NCI-H1092 treated with DMSO at 0.1 percent for 48 hours (cell line): ENCODE data around the gene BUB3.
A peak's percentile ranks its signal among the peaks of the same experiment; 100 is the strongest.
"Not testable (repeated sequence)": the region's sequence is repeated elsewhere in the genome, so short reads cannot be mapped to it uniquely, and the experiment has no call there.

Experiments used
- DNase-seq: peaks from one replicate; lab custom pipeline; 2025; lab: John Stamatoyannopoulos, UW

The BUB3 gene

DNA sequence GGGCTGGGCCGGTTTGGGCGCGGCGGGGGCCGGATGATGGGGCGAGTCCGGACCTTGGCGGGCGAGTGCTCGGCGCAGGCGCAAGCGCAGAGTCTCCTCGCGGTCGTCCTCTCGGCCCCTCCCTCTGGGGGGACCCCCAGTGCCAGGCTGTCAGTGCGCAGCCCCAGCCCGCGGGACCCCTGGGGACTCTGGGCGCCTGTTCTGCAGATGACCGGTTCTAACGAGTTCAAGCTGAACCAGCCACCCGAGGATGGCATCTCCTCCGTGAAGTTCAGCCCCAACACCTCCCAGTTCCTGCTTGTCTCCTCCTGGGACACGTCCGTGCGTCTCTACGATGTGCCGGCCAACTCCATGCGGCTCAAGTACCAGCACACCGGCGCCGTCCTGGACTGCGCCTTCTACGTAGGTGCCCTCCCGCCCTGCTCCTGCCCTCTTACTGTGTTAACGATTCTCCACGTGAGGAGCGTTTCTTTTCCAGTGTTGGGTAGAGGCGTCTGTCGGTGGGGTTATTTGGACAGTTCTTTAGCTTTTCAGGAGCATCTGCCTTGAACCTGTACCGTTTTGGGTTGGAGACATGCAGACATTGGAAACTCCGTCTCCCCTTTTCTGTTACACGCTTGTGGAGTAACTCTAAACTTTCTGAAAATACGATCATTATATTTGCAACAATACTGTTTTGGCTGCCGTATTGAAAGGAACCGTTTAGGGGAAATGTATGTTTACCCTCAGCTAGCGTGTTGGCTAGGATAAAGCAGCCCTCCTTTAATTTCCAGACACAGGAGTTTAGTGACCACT is 706 bp downstream of the BUB3 start:
- DNase-seq, result peak; percentile 15

DNA sequence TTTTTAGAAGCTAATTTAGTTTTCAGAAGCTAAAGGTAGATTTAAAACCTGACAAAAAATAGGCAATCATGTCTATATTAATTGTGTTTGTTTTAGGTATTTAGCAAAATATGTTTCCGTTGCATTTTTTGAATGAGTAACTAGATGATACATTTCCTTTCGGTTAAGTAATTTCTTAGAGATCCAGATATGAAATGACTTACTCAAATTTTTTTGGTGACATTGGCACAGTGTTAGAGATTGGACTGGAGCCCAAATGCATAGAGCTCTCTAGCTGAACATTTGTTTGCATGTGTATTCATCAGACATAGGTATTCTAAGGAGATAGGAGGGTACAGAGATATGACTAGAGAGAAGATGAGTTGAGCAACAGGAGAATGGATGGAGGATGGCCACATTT is 1.9 kb downstream of the BUB3 start:
- no peak for DNase-seq

DNA sequence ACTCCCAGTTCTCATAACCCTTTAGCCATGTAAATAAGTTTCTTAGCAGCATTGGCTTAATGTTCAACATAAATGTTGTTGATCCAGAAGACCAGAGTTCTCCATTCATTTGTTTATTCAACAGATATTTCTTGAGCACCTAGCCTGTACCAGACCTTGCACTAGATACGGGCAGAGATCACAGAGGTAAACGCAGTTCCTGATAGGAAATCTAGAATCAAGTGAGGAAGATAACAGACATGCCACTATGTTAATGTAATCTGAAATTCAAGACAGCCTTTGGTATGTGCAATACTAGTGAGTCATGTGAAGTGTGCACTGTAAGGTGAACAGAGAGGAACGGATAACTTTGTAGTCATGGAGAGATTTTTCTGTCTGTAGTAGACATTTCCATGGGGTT is 3.0 kb downstream of the BUB3 start:
- DNase-seq, result no peak

DNA sequence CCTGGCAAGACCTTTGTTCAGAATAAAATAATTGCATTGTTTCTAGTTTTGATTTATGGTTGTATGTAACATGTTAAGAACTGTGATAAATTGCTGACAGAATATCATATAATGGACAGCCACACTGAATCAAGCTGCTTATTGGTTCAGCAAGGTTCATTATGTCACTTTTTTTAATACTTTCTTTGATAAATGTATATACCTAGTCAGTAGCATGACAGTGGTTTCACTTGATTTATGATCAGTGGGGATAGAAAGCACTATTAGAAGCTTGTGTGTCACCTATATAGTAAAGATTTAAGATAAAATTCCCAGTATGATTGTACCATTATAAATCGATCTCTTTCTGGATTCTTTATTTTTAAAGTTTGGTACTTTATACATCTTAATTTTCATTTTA is 4.5 kb downstream of the BUB3 start:
- DNase-seq, result no peak

DNA sequence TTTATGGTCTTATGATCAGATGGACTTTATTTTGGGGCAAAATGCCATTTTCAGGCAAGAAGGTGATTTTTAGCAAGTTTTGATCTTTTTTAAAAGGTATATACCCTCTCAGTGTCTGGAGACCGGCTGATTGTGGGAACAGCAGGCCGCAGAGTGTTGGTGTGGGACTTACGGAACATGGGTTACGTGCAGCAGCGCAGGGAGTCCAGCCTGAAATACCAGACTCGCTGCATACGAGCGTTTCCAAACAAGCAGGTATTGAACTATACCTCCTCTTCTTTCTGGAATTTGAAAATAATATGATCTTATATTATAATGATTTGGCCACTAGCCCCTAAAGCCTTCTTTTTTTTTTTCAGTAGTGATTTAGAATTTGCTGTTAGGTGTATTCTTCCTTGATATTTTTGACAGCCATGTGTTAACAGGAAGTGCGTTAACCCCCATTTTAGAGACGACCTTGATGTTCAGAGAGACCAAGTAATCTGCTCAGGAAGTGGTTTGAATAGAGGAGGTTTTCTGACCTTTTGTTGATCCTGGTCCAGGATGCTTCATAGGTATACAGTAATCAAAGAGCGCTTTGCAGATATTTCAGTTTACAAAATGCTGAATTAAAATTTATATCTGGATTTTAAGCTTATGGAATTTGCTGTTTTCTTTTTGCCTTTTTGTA is 6.2 kb downstream of the BUB3 start:
- DNase-seq, result no peak

DNA sequence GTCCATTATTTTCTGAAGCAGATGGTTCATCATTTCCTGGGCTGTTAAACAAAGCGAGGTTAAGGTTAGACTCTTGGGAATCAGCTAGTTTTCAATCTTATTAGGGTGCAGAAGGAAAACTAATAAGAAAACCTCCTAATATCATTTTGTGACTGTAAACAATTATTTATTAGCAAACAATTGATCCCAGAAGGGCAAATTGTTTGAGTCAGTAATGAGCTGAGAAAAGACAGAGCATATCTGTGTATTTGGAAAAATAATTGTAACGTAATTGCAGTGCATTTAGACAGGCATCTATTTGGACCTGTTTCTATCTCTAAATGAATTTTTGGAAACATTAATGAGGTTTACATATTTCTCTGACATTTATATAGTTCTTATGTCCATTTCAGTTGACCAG is 10.1 kb downstream of the BUB3 start:
- no peak for DNase-seq

DNA sequence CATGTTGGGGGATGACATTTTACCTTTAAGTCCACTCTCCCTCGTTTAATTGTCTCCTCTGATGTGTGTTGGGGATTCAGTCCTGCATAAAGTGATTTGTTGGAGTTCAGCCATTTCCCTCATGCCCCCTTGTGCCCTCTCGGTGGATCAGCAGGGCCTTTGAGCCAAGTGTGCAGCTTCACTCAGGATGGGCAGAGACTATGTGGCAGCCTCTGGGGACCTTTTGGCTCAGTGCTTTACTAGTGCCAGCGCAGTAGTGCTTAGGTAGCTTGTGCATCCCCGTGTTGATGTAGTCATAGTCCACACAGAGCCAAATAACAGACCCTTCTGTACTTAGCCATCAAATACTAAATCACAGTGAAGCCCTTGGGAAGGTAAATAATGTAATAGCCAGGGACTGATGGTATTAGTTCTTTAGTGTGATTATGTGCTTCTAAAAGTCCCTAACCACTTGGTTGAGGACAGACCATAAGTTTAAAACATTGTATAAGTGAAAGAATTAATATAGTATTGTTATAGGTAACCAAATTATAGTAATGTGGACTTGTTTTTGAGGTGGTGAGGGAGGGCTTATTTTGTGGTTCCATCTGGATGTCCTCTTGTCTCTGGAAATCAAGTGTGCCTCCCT is 11.4 kb downstream of the BUB3 start:
- peak; percentile 65 for DNase-seq

DNA sequence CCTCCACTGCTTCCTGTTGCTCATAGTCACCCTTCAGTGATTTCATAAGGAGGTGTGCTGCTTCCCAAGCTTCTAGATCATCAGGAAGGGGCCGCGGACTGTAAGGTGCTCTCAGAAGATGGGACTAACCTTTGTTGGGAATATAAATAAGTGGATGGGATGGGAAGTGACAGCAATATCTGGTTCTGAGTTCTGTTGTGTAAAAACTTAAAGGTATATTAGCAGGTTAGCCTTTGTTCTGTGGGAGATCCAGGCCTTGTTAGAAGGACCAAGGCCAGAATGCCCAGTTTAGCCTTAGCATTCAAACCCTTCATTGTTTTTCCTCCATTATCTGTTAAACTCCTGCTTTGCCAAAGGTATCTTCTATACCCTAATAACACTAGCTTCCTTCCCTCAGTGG is 12.4 kb downstream of the BUB3 start:
- DNase-seq, result no peak

DNA sequence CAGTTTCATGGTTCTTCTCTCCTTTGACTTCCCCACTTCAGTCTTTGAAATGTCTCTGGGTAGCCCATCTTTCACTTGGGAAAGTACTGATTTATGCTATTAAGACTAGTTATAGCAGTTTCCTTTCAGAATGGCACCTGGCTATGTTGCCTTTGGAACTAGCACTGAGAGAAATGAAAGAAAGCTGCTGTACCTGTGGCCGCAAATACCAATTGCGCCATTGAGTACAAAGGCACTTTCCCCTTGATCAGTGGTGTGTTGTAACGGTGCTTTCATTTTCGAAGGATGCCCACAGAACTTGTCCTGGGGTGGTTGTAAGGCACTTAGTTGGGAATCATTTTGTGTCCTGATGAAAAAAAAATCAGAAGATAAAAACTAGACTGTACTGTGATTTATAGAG is 16.8 kb downstream of the BUB3 start:
- no peak for DNase-seq

DNA sequence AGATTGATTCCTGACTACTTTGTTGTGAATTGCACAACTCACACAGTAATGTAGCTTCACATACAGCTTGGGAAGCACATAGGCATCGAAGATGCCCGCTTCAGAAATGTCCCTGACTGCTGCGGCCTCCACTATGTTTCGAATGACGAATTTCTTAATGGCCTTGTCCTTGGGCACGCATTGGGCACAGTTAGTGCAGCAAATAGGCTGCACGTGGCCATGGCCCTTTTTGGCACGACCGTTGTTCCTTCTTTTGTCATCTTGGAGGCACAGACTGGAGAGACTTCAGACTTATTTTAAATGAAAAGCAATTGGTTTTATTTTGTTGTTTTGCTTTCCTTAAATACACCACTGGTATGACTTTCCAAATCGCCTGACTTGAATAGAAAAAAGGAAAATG is 17.4 kb downstream of the BUB3 start:
- DNase-seq, result not testable (repeated sequence)

DNA sequence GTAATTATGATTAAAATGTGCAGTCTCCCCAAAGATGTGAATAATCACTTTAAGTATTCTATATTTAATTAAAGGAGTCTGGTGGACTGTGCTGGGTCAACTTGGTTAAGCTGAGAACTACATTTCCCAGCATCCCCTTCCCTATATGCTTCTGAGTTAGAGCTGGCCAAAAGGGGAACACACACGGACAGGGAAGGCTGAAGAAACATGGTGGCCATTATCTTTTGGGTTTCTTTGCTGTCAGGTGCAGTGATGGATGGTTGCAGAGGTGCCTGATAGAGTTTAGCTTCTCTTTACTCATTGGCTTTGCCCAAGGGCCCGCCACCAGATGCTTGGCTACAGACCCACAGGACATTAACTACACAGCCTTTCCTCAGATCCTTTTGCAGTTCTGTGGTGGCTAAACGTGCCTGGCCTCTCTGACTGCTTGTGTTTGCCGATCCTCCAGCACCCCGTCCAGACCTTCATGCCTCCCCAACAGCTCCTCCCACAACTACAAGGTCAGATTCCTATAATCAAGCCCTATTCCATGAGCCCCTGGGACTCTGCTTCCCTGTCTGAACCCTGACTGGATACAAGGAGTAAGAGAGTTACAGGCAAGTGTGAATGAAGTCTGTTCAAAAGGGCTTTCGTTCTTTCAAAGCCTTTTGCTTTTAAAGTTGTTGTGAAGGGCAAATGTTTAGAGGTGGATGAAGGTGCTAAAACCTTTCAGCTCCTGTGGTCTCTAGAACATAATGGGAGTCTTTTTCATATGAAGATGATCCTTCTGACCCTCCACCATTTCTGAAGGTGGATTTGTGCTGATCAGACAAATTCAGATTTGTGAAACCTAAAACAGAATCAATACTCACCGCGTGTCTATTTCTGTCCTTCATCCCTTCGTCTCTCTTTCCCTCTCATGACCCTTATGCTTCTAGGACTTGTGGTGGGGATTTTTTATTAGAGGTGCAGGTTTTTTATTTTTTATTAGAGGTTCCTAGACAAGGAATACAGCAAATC is 21.5 kb downstream of the BUB3 start:
- DNase-seq, result no peak

DNA sequence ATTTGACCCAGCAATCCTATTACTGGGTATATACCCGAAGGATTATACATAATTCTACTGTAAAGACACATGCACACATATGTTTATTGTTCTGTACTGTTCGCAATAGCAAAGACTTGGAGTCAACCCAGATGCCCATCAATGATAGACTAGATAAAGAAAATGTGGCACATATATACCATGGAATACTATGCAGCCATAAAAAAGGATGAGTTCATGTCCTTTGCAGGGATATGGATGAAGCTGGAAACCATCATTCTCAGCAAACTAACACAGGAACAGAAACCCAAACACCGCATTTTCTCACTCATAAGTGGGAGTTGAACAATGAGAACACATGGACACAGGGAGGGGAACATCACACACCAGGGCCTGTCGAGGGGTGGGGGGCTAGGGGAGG is 24.2 kb downstream of the BUB3 start:
- not testable (repeated sequence) for DNase-seq

DNA sequence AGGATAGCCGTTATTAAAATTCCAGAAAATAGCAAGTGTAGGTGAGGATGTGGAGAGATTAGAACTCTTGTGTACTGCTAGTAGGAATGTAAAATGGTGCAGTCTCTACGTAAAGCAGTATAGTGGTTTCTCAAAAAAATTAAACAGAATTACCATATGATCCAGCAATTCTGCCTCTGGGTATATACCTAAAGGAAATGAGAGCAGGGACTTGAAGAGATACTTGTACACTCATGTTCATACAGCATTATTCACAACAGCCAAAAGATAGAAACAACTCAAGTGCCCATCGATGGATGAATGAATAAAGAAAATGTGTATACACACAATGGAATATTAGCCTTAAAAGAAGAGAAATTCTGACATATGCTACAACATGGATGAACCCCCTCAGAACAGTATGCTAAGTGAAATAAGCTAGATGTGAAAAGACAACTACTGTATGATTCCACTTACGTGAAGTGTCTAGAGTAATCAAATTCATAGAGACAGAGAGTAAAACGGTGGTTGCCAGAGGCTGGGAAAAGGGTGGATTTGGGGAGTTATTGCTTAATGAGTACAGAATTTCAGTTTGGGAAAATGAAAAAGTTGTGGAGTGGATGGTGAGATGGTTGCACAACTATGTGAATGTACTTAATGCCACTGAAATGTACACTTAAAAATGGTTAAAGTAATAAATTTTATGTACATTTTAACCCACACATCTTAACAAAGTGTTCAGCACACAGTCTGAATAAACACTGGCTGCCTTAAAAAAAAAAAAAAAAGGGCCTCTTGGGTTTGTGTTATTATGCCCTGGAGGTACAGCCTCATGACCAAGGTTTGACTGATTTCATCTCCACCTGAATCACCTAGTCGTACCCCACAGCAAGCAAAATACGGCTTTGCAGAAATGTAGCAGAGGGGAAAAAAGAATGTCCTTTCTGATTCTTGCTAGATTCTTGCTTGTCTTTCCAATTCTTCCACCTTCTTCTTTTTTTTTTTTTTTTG is 26.2 kb downstream of the BUB3 start:
- DNase-seq, result no peak

DNA sequence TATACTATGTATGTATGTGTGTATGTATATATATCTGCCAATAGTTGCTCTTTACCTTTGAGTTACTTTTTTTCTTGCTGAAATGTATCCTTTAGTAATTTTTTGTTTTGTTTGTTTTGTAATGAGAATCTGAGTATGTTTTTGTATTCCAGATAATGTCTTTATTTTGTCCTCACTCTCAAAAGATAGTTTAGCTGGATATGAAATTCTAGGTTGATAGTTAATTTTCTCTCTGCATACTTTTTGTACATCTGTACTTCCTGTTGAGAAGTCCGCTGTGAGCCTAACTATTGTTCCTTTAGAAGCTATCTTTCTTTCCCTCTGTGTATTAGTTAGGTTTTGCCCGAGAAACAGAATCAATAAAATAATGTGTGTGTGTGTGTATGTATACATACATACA is 29.5 kb downstream of the BUB3 start:
- no peak for DNase-seq

DNA sequence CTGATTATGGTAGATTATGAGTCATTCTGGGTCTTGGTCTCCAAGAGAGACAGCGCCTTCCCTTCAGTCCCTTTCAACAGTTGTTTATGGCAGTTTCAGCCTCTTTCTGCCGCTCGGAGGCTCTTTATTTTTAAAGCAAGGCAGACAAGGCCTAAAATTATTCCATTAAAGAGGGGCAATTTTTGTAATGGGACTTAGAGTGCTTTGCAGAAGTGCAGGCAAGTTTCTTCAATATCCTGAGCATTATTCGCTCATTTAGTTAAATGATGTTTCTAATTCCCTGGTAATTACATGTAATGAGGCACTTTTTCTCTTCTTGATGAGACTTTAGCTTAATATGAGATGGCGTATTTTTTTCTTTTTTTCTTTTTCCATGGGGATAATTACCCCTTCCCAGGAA is 33.6 kb downstream of the BUB3 start:
- no peak for DNase-seq

DNA sequence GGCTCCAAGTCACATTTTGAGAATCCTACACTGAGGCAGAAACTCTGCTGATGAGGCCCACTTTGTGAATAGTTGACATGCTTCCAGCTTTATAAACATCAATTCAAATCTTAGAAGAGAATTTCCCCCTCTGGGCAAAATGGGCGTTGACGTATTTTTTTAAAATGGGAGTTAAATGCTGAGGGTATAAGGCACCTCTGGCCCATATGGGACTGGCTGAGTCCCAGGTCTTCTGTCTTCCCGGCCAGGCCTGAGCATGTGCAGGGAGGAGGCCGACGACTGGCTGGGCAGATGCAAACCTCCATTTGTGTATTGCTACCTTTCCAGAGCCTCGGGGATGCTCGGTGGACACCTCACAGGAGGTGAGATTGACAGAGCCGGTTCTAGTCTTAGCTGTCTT is 37.7 kb downstream of the BUB3 start:
- DNase-seq, result no peak

DNA sequence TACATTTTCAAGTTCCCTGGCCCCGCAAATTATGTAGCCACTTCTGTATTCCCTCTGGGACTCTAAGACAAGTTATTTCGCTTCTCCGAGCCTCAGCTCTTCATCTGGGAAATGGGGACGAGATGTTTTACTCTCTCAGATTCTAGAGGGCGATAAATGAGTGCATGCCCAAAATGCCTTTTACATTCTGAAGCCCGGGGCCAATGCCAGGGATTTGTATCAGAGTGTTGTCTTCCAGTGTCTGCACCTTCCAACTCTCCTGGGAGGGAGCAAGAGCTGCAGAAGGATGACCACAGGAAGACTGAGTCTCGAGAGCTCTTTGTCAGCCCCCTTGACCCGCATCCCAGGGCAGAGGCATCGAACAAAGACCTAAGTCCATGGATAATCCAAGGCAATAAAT is 39.9 kb downstream of the BUB3 start:
- DNase-seq, result no peak

DNA sequence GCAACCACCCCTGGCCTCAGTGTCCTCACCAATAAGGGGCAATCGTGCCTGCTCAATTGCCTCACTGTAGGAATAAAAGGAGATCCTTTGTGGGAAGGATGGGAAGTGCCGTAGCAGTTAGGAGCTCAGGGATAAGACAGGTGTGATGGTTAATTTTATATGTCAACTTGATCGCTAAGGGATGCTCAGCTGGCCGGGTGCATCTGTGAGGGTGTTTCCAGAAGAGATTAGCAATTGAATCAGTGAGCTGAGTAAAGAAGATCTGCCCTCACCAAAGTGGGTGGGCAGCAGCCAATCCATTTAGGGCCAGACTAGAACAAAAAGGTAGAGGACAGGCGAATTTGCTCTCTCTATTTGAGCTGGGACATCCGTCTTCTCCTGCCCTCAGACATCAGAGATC is 46.3 kb downstream of the BUB3 start:
- DNase-seq, result no peak

DNA sequence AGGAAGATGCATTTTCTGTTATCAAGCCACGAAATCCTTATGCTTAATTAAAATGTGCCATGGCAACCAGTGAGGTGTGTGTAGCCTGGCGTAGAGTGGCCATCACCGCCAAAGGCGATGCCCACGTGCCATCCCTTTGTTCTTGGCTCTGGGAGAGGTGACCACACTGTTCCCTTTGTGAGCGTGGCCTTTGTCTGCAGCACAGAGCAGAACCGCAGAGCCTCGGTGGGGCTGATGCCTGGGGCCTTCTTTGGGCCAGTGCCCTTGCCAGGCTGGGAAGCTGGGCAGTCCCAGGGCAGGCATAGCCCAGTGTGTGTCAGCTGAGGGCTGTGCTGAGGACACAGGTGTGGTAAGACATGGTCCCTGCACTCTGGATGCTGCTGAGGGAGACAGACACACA is 48.3 kb downstream of the BUB3 start:
- DNase-seq, result no peak

DNA sequence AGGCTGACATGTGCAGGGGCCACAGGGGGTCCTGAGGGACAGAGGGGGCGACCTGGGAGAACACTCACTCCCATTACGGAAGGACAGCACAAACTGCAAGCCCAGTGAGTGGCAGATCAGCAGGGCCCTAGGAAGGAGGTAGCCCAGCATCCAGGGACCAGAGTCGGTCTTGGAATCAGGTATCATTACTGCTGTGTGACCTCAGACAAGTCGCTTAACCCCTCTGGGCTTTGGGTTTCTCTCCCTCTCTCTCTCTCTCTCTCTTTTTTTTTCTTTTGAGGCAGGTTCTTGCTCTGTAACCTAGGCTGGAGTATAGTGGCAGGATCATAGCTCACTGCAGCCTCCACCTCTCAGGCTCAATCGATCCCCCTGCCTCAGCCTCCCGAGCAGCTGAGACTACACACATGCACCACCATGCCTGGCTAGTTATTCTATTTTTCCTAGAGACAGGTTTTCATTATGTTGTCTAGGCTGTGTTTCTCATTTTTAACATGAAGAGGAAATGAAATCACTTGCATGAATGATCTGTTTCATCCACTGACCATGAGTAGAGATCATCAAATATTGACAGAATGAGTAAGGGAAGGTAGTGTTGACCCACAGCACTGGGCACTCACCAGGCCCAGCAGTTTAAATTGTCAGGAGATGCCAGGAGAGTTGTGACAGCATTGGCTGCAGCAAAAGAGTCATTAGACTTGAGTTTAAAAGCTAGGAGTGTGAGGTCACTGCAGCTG is 49.4 kb downstream of the BUB3 start:
- peak; percentile 1 for DNase-seq
